NCI-H510A treated with DMSO at 0.1 percent for 48 hours (cell line): ENCODE measurements around the gene XXYLT1.

Source experiments
- DNase-seq: peaks from one replicate; lab custom pipeline; 2025; lab: John Stamatoyannopoulos, UW

Gene XXYLT1

DNA sequence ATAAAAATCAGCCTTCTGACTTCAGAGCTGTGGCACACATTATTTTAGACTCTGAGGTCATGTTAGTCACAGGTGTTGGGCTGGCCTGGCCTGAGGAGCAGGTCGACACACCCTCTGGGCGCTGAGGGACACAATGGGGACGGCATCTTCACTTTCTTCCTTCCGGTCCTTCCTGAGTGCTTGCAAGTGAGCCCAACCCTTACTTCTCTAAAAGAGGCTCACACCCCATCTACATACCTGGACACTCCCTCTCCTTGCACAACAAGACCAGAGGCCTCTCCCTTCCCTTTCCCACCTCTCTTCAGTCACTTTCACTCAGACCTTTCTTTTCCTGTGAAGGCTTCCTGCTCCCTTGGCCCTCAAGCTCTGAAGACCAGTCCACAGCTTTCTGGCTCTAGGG, 85.4 kb downstream of the XXYLT1 start:
- DNase-seq: no peak

DNA sequence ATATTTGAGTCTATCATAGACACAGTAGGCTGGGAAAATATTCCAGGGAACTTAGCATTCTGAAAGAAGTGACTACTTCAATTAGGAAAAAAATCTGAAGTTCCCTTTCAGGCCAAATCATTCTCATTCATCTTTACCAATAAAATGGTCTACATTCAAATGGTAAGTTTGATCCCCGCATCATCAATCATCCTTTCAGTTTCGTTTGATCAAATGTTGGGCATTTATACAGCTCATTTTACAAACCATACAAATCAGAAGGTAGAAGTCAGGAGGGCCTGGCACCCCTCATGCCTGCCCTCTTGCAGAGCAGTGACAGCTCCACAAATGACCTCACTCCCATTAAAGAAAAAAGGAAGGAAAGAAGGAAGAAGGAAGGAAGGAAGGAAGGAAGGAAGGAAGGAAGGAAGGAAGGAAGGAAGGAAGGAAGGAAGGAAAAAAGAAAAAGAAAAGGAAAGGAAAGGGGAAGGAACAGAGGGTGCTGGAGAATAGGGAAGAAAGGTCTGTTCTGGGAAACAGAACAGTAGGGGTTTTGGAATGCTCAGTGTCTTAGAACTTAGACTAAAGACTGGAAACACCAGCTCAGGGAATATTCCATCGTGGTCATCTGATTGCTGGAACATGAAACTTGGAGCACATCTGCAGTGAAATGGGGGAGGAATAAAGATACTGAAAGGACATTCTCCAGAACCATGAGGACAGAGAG, 86.1 kb downstream of the XXYLT1 start:
- no peak for DNase-seq

DNA sequence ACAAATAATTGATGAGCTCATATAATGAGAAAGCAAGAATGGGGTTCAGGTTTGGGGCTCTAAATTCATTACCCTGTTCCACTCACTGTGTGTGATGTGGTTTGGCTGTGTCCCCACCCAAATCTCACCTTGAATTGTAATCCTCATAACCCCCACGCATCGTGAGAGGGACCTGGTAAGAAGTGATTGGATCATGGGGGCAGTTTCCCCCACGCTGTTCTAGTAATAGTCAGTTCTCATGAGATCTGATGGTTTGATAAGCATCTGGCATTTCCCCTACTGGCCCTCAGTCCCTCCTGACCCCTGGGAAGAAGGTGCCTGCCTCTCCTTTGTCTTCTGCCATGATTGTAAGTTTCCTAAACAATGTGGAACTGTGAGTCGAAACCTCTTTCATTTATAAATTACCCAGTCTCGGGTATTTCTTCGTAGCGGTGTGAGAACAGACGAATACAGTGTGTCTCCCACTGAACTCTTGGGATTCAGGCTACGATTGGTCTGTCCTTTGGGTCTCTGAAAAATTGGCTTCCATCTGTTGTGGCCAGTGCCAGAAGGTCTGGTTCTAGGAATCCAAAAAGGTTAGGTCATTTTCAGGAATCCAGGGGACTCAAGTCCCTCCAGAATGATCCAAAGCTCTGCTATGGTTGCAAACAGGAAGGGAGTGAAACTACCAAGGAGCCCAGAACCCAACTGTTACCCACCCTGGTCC, 87.7 kb downstream of the XXYLT1 start:
- no peak for DNase-seq

DNA sequence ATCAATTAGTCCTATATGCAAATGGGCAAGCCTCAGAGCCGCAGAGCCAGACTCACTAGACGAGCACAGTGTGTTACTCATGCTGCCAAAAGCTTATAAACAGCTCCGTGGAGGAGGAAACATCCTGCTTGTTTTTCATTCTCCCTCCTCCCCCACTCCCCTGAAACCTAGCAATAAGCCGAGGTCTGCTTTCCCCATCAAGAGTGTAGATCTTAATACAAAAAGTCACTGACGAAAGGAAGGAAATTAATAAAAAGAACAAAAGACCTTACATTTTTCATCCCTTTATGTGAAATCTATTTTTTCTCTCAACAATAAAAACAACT, 88.5 kb downstream of the XXYLT1 start:
- DNase-seq: no peak

DNA sequence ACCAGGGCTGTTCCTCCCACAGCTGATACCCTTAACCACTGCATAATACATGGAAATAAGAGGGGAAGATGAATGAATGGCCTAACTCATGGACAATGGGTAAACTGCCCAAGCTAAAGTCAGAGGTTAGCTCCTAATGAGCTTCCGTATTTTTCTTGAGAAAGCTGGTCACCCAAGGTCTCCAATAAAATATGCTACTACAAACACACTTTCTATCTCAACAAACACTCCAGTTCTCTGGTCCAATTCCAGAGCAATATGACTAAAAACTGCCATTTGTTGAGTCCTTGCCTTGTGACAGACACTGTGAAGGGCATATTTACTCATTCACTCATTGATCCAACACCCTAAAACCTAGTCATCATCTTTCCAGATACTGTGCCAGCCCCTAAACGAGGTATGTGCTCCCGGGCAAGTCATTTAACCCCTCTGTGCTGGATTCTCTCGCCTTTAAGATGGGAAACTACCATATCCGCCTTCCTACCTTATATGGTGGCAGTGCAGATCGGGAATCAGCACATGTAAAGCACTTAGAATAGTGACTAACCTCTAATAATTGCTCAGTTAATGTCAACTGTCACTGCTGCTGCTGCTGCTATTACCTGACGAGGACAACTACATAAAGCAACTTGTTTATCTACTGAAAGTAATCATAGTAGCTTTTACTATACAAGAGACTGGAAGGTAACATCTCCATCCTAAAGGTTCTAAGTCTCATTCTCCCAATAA, 89.1 kb downstream of the XXYLT1 start:
- DNase-seq: no peak

DNA sequence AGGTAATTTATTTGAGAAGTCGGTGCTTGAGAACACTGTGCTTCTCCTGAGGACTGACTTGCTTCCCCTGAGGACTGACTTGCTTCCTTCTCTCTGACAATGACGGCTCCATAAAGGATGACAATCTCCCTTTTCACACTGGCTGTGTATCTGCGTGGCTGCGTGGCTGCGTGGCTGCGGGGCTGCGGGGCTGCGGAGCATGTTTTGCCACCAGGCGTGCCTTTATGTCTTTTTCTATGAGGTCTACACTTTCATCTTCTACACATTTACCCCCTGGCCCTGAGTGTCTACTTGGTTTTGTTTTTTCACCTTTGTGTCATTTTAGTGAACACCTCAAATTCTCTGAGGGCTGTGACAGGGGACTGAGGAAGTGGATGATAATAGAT, 89.9 kb downstream of the XXYLT1 start:
- no peak for DNase-seq

DNA sequence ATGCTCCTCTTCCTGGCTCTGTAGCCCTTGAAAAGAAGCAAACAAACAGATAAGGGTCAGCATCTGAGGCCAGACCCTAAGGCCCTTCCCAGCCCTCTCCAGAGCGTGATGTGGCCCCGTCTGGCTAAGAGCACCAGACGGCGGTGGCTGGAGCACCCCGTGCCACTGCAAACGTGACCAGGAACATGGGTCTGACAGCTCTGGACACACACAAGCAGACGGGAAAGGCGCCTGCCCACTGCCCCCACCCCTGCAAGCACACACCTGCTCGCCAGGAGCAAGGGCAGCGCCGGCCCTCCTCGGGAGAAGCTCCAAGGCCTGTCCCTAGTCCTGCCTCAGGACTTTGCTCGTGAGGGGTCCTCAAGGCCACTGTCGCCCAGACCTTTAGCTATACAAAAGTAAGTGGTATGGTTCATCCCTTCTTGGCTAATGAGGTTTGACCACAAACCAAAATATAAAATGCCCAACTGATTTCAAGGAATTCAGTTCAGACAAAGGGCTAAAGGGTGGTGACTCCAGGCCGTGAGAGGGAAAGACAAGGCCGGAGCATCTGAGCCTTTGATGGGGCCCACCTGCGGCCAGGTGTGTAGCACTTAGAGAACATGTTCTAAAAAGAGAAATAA, 90.4 kb downstream of the XXYLT1 start:
- no peak for DNase-seq

DNA sequence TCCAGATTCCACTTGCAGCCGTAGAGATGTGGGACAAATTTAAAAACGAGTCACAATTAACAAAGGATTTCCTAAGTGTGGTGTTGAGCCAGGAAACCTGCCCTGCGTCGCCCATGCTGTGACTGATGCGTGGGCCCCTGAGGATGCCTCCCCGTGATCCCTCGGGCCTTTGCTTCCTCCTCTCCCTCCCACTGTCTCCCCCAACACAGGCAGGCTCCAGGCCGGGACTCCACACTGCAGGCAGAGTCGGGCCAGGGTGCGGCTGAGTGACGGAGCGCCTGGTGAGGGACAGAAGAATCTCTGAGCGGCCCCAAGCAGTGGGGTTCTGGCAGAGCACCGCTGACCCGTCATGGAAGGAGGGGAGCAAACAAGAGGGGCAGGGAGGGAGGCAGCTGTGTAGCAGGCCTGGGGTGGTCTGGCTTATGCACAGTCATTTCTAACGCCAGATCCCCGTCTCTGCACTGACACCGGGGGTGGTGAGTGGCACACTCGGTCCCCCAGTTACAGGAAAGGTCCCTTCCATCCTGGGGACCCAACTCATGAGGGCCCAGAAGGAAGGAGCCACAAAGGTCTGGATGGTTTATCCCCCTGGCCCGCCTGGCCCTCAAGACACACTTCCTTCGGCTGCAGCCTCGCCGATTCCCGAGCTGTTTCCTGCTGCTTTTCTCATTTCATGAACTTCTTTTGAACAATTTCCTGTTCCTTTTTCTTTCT, 91.0 kb downstream of the XXYLT1 start:
- no peak for DNase-seq

DNA sequence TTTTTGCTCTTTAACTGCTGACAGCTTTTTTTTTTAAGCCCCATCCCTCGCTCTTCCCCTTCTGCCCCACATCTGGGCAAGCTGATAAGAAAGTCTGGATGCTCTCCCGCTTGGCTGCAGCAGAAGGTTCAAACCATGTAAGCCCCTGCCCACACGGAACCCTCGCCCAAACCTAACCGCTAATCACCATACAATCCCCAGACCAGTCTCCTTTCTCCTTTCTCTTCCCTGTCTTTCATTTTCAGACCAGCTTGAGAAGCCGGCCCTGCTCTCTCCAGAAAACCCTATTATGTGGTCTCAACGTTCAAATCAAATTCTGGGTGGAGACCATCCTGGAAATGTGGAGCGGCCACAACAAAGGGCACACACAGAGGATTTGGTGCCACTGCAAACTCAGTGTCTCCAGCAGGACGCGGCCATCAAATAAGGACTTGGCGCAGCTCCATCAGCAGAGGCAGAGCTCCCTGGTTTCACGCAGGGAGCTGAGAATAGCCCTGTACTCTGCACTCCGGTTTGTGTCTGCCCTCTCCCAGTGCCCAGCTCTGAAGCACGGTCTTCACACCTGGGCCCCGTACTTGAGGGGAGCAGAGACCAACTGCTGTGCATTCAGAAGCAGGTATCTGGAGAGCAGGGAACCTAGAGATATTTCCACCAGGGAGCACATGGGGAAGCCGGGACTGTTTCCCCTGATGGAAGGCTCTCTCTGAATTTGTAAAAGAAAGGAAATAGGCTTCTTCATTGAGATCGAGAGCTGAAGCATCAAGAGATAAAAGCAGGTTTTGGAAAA, 92.6 kb downstream of the XXYLT1 start:
- peak; percentile 66 for DNase-seq

DNA sequence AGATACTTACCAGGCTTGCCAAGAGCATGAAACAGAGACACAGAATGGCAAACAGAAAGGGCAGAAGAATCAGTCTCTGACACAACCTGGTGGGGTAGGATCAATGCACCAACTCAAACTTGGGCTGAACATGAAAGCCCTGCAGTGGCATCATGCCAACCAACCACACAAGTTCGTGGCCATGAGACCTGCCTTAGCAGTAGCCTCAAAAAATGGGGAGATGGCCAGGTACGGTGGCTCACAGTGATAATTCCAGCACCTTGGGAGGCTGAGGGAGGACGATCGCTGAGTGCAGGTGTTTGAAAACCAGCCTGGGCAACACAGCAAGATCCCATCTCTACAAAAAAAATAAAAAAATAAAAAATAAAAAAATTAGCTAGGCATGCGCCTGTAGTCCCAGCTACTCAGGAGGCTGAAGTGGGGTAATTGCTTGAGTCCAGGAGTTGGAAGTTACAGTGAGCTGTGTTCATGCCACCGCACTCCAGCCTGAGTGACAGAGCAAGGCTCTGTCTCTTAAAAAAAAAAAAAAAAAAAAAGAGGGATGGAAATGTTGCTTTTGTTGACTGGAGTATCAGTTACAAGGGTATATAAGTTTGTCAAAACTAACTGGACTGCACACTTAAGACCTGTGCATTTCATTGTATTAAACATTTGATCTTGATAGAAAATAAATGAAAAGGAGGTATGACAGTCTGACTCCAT, 93.4 kb downstream of the XXYLT1 start:
- DNase-seq: no peak

DNA sequence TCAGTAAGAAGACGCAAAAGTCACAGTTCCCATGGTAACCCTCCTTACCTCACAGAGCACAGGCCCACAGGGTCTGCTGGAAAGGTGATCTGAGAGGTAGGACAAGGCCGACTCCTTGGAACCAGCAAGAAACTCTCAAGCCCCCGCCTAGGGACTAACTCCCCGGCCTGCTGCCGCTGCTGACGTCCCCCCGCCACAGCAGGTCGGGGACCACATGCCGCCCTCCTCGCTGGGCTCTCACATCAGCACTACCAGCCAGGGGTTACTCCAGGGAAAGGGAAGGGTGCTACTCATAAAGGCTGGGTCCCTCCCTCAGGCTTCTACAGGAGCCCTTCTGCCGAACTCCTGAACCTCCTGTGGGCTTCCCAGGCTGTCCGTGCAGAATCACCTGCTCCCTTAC, 94.2 kb downstream of the XXYLT1 start:
- no peak for DNase-seq

DNA sequence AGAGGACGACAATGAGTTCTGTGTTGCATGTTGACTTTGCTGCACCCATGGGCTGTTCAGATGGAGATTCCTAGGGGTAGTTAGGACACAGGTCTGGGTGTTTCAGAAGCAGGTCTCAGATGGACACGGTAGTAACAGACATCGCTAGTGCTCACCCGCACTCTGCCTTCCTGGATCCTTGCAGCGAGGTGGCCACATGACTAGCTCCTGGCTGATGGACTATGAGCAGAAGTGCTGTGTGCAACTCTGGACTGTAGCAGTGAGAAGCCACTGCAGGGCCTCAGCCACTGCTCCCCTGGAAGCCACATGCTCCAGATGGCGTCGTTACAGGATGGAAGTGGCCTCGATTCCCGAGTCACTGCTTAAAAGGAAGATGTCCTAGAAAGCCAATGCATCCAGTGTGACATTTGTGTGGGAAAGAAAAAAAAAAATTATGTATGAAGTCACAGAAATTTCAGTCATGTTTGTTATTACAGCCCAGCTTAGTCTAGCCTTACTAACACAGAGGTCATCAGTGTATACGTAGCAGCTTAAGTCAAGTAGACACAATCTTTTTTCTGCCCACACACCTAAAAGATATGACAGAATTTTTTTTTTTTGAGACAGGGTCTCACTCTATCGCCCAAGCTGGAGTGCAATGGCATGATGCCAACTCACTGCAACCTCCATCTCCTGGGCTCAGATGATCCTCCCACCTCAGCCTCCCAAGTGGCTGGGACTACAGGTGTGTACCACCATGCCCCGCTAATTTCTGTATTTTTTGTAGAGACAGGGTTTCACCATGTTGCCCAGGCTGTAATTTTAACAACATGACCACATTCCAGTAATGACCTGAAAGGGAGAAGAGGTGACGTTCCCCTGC, 95.3 kb downstream of the XXYLT1 start:
- DNase-seq: no peak

DNA sequence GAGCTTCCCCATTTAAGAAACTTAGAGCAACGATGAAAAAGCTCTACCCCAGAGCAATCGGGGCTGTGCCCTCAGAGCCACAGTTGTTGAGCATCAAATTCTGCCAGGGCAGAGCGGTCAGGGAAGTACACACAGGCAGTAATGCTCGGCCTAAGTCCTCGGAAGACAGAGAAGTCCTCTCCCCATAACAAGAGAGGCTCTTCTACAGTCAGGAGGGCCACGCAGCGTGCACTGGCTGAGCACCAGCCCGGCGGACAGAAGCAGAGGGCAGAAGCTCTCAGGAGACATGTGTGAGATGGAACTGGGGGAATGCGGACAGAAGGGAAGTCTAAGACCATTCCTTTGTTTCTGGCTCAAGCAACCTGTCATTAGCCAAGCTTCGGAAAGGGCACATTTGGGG, 95.9 kb downstream of the XXYLT1 start:
- no peak for DNase-seq

DNA sequence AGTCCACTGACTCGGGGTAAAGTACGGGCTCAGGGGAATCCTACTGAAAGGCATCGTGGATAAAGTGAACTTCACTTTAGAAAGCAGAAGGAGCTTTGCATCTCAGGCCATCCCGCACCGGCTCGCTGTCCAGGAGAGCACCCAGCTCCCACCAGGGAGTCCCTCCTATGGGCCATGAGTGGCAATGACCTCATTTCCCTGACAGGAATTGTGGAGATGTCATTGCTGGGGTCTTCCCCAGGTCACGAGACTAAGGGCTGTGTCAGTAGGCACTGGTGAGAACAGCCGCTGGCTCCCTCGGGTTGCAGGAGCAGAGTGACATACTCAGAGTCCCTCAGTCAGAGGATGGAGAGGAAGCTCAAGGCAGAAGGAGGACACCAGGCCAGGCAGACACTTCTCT, 97.3 kb downstream of the XXYLT1 start:
- no peak for DNase-seq

DNA sequence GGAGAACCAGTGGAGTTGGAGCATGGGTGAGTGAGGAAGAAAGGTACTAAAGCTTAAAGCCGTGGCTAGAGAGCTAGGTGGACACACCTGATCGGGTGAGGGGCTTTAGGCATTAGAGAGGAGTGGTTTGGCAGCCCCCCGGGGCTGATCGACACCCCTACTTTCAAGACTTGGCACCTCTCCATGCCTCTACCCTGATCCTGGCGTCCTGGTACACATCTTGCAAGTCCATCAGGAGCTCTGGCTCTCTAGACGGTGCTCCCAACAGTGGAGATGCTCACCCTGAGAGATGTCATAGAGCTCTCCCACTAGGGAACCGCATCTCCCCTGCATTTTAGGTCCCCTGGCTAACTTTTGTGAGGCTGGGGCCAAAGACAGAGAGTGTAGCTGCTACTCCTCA, 98.1 kb downstream of the XXYLT1 start:
- DNase-seq: no peak

DNA sequence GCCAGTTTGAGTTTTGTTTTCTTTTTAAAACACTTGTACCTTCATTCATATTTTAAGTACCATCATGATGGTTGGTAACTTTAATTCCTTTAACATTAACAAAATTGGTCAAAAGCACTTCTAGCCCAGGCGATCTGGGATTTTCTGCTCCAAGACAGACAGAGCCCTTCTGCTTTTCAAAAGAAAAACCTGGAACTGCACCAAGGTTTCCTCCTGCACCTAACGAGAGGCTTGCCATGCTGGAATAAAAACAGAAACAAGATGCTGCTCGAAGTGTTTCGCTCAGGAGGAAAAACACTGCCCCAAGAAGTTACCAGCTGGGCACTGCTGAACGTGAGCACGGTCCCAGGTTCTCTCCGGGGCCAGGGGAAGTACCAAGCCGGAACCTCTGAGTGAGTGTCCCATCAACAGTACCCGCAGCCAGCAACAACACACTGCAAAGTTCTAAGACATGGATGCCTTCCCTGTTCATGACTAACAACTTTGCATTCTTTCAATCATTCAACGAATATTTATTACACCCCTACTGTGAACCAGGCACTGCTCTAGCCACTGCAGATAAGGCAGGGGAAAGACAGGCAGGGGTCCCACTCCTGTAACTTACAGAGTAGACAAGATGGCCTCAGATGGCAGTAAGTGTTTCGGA, 98.8 kb downstream of the XXYLT1 start:
- no peak for DNase-seq

DNA sequence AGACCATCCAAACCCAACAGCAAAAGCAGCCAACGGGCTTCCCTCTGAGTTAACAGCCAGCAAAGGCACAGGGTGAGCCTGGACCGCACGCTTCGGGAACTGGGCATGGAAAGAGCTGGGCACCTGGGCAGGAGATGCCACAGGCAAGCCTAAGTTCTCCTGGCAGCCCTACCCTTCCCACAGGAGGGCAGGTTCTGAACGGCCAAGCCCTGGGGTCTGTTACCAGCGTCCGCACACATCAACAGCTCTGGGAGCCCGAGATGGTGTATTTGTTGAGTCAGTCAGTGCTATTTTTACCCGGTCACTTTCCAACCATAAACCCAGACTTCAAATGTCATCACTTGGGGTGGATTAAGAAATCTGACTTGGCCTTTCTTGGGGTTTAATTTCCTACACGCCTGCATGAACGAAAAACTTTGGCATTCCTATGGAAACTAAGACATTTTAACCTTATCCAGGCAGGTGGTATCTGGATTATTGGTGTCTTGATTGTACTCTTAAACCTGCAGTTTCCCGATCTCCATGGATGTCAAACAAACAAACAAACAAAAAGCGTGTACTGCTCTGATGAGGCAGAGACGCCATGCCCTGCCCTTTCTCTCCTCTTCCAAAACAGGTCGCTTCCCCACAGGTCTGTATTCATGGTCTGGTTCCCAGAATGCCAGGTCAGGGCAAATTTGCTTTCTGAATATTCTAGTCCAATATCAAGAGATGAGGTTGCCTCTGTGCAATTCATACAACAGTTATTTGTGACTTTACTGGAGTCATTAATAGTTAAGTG, 99.7 kb downstream of the XXYLT1 start:
- no peak for DNase-seq

DNA sequence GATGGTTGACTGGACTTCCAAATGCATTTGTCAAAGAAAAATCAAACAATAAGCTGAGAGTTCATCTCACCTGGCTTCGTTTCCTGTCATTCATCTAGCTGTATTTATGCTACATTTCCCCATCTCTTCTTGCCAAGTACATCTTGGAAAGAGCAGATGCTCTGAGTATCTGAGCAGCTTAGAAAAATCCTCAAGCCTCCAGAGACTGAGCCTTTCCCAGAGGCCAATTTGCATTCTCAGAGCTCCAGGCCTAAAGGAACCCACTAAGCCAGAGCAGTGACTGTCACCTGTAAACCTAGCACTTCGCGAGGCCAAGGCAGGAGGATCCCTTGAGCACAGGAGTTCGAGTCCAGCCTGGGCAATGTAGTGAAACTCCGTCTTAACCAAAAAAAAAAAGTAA, 100.5 kb downstream of the XXYLT1 start:
- DNase-seq: no peak
